ENCODE results near the gene RXFP1.

Gene RXFP1

DNA sequence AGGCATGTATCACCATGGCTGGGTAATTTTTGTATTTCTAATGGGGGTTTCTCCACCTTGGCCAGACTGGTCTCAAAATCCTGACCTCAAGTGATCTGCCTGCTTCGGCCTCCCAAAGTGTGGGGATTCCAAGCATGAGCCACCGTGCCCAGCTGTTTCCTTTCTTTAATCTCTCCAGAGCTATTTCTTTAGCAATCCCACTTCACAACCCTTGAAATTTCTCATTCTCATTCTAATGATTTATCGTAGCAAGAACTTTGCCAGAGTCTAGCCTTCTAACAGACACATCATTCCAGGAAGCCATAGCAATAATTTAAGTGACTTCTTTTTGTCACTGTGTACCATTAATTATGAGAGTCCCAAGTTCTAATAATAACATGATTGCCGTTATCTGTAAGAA is 68.6 kb downstream of the RXFP1 start:
- ATAC-seq (ENCODE audit: insufficient read depth, low read depth) = no peak
- Histone ChIP-seq H3K79me2 (ENCODE audit: insufficient read depth, low read length) (no peaks in the 10 kb centered on the region), H2AFZ (ENCODE audit: low read depth, low read length) (no peak overlapping the region)

DNA sequence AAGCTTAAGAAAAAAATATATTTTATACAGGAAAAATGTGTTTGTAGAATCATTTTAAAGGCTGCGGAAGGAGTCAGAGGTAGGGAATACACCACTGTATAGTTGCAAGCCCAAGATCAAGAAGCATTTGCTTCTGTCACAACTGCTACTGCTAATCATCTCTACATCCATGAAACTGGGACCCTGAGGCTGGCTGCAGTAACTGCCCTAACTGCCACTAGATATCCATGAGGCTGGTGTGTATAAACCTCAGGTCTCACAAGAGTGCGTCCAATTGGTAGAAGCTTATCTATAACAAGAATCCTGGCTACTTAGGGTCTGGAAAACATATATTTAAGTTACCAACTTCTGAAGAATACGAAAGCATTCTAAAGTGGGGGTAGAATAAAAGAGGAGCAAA is 69.1 kb downstream of the RXFP1 start:
- H3K79me2 ChIP-seq (ENCODE audit: insufficient read depth, low read length) = no peaks in the 10 kb centered on the region
- H3K9ac ChIP-seq (ENCODE audit: low read depth, low read length) = no peak overlapping the region
- no peaks in the 10 kb centered on the region for H3K4me1 ChIP-seq (ENCODE audit: insufficient read depth, low read length)
- DNase-seq = no peak
- no peaks in the 10 kb centered on the region for H3K9me3 ChIP-seq (ENCODE audit: insufficient read depth, low read length, severe bottlenecking)
- no peak overlapping the region for H3K4me2 ChIP-seq (ENCODE audit: insufficient read depth, low read length)
- H3K36me3 ChIP-seq (ENCODE audit: insufficient read depth, low read length) = no peaks in the 10 kb centered on the region
- TF ChIP-seq, protein P1, sequence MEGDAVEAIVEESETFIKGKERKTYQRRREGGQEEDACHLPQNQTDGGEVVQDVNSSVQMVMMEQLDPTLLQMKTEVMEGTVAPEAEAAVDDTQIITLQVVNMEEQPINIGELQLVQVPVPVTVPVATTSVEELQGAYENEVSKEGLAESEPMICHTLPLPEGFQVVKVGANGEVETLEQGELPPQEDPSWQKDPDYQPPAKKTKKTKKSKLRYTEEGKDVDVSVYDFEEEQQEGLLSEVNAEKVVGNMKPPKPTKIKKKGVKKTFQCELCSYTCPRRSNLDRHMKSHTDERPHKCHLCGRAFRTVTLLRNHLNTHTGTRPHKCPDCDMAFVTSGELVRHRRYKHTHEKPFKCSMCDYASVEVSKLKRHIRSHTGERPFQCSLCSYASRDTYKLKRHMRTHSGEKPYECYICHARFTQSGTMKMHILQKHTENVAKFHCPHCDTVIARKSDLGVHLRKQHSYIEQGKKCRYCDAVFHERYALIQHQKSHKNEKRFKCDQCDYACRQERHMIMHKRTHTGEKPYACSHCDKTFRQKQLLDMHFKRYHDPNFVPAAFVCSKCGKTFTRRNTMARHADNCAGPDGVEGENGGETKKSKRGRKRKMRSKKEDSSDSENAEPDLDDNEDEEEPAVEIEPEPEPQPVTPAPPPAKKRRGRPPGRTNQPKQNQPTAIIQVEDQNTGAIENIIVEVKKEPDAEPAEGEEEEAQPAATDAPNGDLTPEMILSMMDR (IDR thresholded peaks at IDR 0.05; ENCODE audit: borderline replicate concordance, extremely low read depth, low read length, poor library complexity, severe bottlenecking) = no peak
- TF ChIP-seq EZH2 (IDR thresholded peaks at IDR 0.05; ENCODE audit: borderline replicate concordance, low read depth, low read length, severe bottlenecking) = no peak
- ATAC-seq (ENCODE audit: insufficient read depth, low read depth) = no peak
- no peak overlapping the region for H3K27ac ChIP-seq (ENCODE audit: low read length)
- no peak overlapping the region for H3K4me3 ChIP-seq (ENCODE audit: low read depth in 1 of 2, low read length in 2 of 2)
- H4K20me1 ChIP-seq (ENCODE audit: insufficient read depth, low read length) = no peaks in the 10 kb centered on the region
- no peak overlapping the region for H2AFZ ChIP-seq (ENCODE audit: low read depth, low read length)
- H3K27me3 ChIP-seq (ENCODE audit: insufficient read depth, low read length, poor library complexity) = no peaks in the 10 kb centered on the region

More for the DNA sequence above, 68.6 kb downstream of the RXFP1 start:
- H3K9me3 ChIP-seq (ENCODE audit: insufficient read depth, low read length, severe bottlenecking) = no peaks in the 10 kb centered on the region
- no peak for DNase-seq
- H3K27ac ChIP-seq (ENCODE audit: low read length) = no peak overlapping the region
- H3K27me3 ChIP-seq (ENCODE audit: insufficient read depth, low read length, poor library complexity) = no peaks in the 10 kb centered on the region
- H4K20me1 ChIP-seq (ENCODE audit: insufficient read depth, low read length) = no peaks in the 10 kb centered on the region
- H3K4me3 ChIP-seq (ENCODE audit: low read depth in 1 of 2, low read length in 2 of 2) = no peak overlapping the region
- no peaks in the 10 kb centered on the region for H3K4me1 ChIP-seq (ENCODE audit: insufficient read depth, low read length)
- H3K4me2 ChIP-seq (ENCODE audit: insufficient read depth, low read length) = no peak overlapping the region
- no peak overlapping the region for H3K9ac ChIP-seq (ENCODE audit: low read depth, low read length)
- TF ChIP-seq, protein P1 (IDR thresholded peaks at IDR 0.05; ENCODE audit: borderline replicate concordance, extremely low read depth, low read length, poor library complexity, severe bottlenecking) = no peak
- no peak for TF ChIP-seq EZH2 (IDR thresholded peaks at IDR 0.05; ENCODE audit: borderline replicate concordance, low read depth, low read length, severe bottlenecking)
- no peaks in the 10 kb centered on the region for H3K36me3 ChIP-seq (ENCODE audit: insufficient read depth, low read length)

DNA sequence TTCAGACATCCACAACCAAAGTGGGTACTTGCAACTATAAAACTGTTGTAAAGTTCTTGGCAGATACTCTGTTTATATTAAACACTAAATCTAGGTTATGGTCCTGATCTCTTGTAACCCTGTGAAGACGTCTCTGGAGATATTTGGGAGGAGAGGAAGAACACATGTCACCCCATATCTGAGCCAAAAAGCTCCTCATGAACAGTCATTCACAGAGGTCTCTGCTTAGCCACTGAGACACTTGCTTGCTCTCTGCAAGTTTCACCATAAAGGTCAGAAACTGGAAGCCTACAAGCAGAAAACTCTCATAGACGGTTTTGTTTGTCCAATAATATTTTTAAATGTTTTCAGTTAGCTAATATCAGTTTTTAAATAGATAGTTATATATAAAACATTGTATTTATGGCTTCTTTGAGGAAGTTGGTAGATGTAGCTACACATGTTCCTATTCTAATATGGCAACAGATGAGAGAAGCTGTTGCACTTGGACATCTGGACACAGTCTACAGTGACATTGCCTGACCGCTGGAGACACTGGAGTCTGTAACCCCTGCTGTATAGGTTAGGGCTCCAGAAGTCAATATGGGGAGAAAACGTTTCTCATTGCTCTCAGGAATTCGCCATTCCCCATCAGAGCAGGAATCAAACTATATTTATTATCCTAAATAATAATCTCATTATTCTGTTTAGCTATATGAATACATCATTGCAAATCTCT is 76.4 kb downstream of the RXFP1 start:
- Histone ChIP-seq H2AFZ (ENCODE audit: low read depth, low read length) (no peak overlapping the region), H3K4me1 (ENCODE audit: insufficient read depth, low read length) (no peaks in the 10 kb centered on the region), H4K20me1 (ENCODE audit: insufficient read depth, low read length) (no peaks in the 10 kb centered on the region), H3K27me3 (ENCODE audit: insufficient read depth, low read length, poor library complexity) (peaks cover 5% of the 10 kb centered on the region), H3K9ac (ENCODE audit: low read depth, low read length) (no peak overlapping the region), H3K4me2 (ENCODE audit: insufficient read depth, low read length) (no peak overlapping the region), H3K36me3 (ENCODE audit: insufficient read depth, low read length) (no peaks in the 10 kb centered on the region), H3K9me3 (ENCODE audit: insufficient read depth, low read length, severe bottlenecking) (no peaks in the 10 kb centered on the region), H3K27ac (ENCODE audit: low read length) (no peak overlapping the region), H3K79me2 (ENCODE audit: insufficient read depth, low read length) (no peaks in the 10 kb centered on the region), H3K4me3 (ENCODE audit: low read depth in 1 of 2, low read length in 2 of 2) (no peak overlapping the region)
- DNase-seq (no peak), ATAC-seq (ENCODE audit: insufficient read depth, low read depth) (no peak)
- TF ChIP-seq EZH2 (IDR thresholded peaks at IDR 0.05; ENCODE audit: borderline replicate concordance, low read depth, low read length, severe bottlenecking) = no peak
- TF ChIP-seq, protein P1 (IDR thresholded peaks at IDR 0.05; ENCODE audit: borderline replicate concordance, extremely low read depth, low read length, poor library complexity, severe bottlenecking) = no peak

Measured in DND-41 (cell line).